Right atrium auricular region (tissue), 2 donors: ENCODE measurements around the gene SNX9. TPM values are rescaled to one million over a fixed set of nuclear protein-coding genes. Genes with fewer than 3 reads are reported as not detected.

Experiments
- DNase-seq: peaks from one replicate; pipeline ENCODE4 v3.0.0-alpha.2; 2019; ENCODE audit warnings: low spot score
- H3K27ac ChIP-seq, 2 donors: fragments of 200-600 bp; sonication (generic); 1 replicate in 1 of 2; 2 replicates in 1 of 2; pipeline ENCODE4 v1.5.1; 2016 to 2019
- H3K27me3 ChIP-seq, 2 donors: fragments of 200-600 bp; sonication (generic); one replicate each; pipeline versions ENCODE4 v1.5.1 to v1.6.0; 2017 to 2019
- H3K36me3 ChIP-seq: fragments of 200-600 bp; sonication (generic); one replicate; pipeline ENCODE4 v1.5.1; 2016
- H3K4me1 ChIP-seq, 2 donors: fragments of 200-600 bp; sonication (generic); one replicate each; pipeline versions ENCODE4 v1.5.1 to v1.6.0; 2017 to 2019
- H3K4me3 ChIP-seq, 2 donors: fragments of 200-600 bp; sonication (generic); 1 replicate in 1 of 2; 2 replicates in 1 of 2; pipeline ENCODE4 v1.5.1; 2017 to 2019; ENCODE audit warnings: mild to moderate bottlenecking in 1 of 2, moderate library complexity in 1 of 2
- H3K9me3 ChIP-seq, 2 donors: fragments of 200-600 bp; sonication (generic); one replicate each; pipeline ENCODE4 v1.5.1; 2019
- total RNA-seq, 2 donors: library from RNA; depleted of rRNA; stranded (reverse); fragments of >200 nt; gene quantifications; one replicate each; pipeline ENCODE4 v1.1.0, GENCODE V29; 2016
- TF ChIP-seq, protein P1 (sequence below), 2 donors: fragments of 200-600 bp; sonication (generic); IDR thresholded peaks; one replicate each; pipeline ENCODE4 v1.5.1; 2019; ENCODE audit warnings: antibody characterized with exemption in 2 of 2

SNX9 gene
- total RNA-seq, 2 donors from 2014 or later, result 26.6 to 39.4 TPM

DNA sequence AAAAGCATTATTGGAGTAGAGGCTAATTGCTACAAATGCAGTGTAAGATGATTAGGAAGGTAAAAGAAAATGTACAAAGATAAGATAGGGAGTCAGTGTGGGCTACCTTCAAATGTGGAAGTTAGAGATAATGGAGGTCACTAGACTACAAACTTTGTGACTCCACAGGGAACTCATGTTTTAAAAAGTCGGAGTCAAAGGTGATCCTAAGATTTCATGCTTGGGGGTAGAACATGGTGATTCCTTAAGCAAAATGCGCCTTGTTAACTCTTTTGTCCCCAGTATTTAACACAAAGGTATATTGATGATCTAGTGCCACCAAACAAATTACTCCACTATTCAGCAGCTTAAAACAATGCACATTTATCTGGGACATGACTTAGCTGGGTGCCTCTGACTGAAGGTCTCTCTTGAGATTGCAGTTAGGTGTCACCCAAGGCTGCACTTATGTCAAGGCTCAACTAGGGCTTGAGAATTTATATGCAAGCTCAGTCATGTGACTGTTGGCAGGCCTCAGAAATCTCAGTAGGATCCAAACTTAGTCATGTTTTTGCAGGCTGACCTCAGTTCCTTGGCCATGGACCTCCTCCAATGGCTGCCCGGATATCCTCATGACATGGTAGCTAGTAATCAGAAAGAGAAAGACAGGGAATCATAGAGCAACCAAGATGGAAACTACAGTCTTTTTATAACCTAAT, 11.4 kb upstream of the SNX9 start:
- Histone ChIP-seq H3K27ac (no peak overlapping the region), H3K4me1 (peaks cover 0 to 22% of the 10 kb centered on the region in 2 donors), H3K9me3 (peaks cover 3 to 5% of the 10 kb centered on the region in 2 donors), H3K4me3 (no peak overlapping the region), H3K27me3 (no peaks in the 10 kb centered on the region), H3K36me3 (no peaks in the 10 kb centered on the region)
- TF ChIP-seq, protein P1, sequence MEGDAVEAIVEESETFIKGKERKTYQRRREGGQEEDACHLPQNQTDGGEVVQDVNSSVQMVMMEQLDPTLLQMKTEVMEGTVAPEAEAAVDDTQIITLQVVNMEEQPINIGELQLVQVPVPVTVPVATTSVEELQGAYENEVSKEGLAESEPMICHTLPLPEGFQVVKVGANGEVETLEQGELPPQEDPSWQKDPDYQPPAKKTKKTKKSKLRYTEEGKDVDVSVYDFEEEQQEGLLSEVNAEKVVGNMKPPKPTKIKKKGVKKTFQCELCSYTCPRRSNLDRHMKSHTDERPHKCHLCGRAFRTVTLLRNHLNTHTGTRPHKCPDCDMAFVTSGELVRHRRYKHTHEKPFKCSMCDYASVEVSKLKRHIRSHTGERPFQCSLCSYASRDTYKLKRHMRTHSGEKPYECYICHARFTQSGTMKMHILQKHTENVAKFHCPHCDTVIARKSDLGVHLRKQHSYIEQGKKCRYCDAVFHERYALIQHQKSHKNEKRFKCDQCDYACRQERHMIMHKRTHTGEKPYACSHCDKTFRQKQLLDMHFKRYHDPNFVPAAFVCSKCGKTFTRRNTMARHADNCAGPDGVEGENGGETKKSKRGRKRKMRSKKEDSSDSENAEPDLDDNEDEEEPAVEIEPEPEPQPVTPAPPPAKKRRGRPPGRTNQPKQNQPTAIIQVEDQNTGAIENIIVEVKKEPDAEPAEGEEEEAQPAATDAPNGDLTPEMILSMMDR (IDR thresholded peaks at IDR 0.05), result no peak
- DNase-seq, result no peak

DNA sequence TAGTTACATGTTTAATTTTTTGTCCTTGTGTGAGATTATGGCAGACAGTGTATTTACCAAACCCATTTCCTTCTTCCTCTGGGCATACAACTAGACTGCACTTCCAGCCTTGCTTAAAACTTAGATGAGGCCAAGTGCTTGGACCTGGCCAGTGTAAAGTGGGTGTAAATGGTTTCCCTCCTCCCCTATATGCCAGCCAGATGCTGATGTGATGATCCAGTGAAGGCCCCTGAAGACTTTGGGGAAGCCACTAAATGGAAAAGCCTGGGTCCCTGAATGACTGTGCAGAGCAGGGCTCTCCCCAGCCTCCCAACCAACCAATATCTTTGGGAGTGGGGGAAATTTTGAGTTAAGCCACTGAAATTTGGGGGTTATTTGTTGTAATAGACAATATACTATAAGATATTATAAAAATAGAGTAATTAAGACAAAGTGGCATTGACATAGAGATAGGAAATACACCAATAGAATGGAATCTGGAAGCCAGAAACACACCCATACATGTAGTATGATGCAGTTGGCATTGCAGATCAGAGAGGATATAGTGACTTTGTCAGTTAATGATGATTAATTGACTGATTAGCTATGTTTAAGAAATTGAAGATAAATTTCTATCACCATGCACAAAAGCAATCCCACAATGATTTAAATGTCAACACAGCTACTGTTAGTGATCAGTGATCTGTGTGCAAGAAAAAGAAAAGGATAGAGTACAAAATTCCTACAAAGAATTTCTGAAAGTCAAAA, 10.4 kb upstream of the SNX9 start:
- Histone ChIP-seq H3K27ac (peak overlapping the region; percentile 47 to 70), H3K27me3 (no peaks in the 10 kb centered on the region), H3K9me3 (peaks cover 3 to 5% of the 10 kb centered on the region in 2 donors), H3K4me3 (no peak overlapping the region), H3K4me1 (peaks cover 0 to 22% of the 10 kb centered on the region in 2 donors), H3K36me3 (no peaks in the 10 kb centered on the region)
- TF ChIP-seq, protein P1 (IDR thresholded peaks at IDR 0.05), result no peak
- no peak for DNase-seq

DNA sequence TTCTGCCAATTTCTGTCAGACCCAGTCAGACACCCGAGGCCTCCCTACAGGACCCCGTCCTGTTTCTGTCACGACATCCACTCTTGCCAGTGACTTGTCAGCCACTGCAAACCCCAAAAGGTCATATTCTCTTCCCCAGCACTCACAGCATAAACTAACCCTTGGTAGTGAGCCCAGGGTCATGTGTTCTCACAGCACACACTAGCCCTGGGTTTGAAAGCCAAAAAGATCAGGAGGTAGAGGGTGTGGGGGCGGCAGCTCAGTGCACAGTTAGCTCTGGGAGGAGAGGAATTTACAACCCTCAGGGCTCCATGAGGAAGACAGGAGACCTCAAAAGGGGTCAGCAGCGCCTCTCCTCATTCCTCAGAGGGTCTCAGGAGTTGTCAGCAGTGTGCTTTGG, 9.9 kb upstream of the SNX9 start:
- peaks cover 3 to 5% of the 10 kb centered on the region in 2 donors for H3K9me3 ChIP-seq
- no peak overlapping the region for H3K4me3 ChIP-seq
- peaks cover 0 to 22% of the 10 kb centered on the region in 2 donors for H3K4me1 ChIP-seq
- no peaks in the 10 kb centered on the region for H3K27me3 ChIP-seq
- DNase-seq, result no peak
- H3K36me3 ChIP-seq, result no peaks in the 10 kb centered on the region
- TF ChIP-seq, protein P1 (IDR thresholded peaks at IDR 0.05), result no peak
- peak overlapping the region; percentile 47 to 70 for H3K27ac ChIP-seq

DNA sequence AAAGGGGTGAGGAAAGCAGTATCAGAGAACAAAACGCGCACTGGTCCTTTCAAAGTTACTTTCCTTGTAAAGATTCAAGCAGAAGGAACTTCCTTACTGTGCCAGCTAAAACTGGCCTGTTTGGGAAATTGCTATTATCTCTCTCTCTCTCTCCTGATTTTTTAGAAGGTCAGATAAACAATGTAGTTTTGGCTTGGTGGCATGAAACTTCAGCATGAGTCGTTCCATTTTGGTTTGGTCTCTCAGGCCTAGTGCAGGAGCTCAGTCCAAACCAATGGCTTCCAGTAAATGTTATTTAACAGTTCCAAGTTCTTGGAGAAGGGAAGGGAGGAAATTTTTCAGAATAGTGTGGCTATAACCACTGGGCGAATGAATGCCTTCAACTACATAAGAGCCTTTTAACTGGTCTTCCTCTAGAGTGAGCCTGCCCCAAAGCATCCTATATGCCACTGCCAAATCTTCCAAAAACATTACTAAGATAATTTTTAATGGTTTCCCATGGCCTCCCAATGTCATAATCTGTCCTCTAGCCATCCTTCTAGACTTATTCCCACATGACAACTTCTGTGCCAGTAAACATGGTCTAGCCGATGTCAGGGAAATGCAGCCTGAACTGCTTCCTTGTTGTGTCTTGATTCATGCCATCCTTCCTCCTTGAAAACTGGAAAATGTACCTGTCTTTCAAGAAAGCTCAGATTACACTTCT, 9.1 kb upstream of the SNX9 start:
- no peak for DNase-seq
- Histone ChIP-seq H3K4me1 (peaks cover 0 to 22% of the 10 kb centered on the region in 2 donors), H3K4me3 (no peak overlapping the region), H3K27me3 (no peaks in the 10 kb centered on the region), H3K36me3 (no peaks in the 10 kb centered on the region), H3K9me3 (no peaks in the 10 kb centered on the region), H3K27ac (peak overlapping the region; percentile 47 to 70)
- TF ChIP-seq, protein P1 (IDR thresholded peaks at IDR 0.05), result no peak

DNA sequence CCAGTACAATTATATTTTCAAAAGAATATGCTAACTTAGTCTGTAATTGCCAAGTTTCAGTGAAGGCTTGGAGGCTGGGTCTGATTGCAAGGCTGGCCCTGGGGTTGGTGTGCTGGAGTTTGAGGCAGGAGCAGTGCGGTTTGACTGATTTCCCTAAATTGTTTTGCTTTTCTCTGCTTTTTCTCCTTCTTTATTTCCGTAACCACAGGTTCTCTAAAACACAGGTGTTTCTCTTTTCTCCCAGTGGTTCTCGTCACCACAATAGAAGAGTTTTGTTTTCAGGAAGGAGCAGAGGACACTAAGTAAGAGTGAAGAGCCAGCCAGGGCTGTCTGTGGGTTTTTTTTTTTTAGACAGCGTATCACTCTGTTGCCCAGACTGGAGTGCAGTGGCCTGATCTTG, 8.2 kb upstream of the SNX9 start:
- Histone ChIP-seq H3K4me1 (peaks cover 0 to 22% of the 10 kb centered on the region in 2 donors), H3K9me3 (no peaks in the 10 kb centered on the region), H3K4me3 (no peak overlapping the region), H3K27me3 (no peaks in the 10 kb centered on the region), H3K36me3 (no peaks in the 10 kb centered on the region), H3K27ac (peak overlapping the region; percentile 47 to 70)
- DNase-seq, result no peak
- TF ChIP-seq, protein P1 (IDR thresholded peaks at IDR 0.05), result no peak
